Measurements from ENCODE around the gene FHIT. TPM values are rescaled to one million over a fixed set of nuclear protein-coding genes. Genes with fewer than 3 reads are reported as not detected.

FHIT gene
- total RNA-seq, 4 donors from 2014 or later = 4.6 to 6.1 (median 5.7) TPM

DNA sequence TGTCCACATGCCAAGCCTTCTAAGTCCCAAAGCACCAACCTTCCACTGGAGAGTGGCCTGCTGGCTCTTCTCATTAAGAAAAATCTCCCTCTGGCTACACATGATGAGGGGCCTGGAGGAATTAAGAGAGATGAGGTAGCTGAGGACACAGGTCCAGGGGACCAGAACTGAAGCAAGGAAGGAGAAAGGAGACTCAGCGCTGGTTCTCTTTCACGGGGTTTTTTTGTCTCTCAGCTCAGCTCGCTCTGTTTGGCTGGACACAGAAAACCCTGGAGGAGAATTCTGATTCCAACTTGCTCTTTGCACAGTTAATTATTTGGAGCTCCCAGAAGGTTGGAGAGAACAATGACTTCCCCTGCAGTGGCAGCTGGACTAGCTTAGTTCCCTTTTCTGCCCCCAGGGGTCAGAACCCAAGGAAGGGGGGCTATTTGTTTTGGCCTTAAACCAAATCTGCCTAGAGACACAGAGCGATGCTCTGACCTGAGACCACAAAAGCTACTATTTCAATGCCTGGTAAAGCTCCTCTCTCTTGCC lies 507.6 kb downstream of the FHIT start:
- H3K36me3 ChIP-seq = no peaks in the 10 kb centered on the region
- 49% methylated on average over 4 of the region's 4 CpGs for WGBS
- H3K4me1 ChIP-seq = peaks cover 0 to 5% (median 2%) of the 10 kb centered on the region in 4 donors
- no peak overlapping the region for H3K27ac ChIP-seq (replicated peaks in 1 of 4)
- no peaks in the 10 kb centered on the region for H3K27me3 ChIP-seq
- TF ChIP-seq, protein P1, sequence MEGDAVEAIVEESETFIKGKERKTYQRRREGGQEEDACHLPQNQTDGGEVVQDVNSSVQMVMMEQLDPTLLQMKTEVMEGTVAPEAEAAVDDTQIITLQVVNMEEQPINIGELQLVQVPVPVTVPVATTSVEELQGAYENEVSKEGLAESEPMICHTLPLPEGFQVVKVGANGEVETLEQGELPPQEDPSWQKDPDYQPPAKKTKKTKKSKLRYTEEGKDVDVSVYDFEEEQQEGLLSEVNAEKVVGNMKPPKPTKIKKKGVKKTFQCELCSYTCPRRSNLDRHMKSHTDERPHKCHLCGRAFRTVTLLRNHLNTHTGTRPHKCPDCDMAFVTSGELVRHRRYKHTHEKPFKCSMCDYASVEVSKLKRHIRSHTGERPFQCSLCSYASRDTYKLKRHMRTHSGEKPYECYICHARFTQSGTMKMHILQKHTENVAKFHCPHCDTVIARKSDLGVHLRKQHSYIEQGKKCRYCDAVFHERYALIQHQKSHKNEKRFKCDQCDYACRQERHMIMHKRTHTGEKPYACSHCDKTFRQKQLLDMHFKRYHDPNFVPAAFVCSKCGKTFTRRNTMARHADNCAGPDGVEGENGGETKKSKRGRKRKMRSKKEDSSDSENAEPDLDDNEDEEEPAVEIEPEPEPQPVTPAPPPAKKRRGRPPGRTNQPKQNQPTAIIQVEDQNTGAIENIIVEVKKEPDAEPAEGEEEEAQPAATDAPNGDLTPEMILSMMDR (IDR thresholded peaks at IDR 0.05) = no peak
- no peak for TF ChIP-seq POLR2A (IDR thresholded peaks at IDR 0.05; ENCODE audit: low read depth)
- TF ChIP-seq EP300 (IDR thresholded peaks at IDR 0.05) = no peak
- no peak for TF ChIP-seq POLR2AphosphoS5 (IDR thresholded peaks at IDR 0.05)
- no peaks in the 10 kb centered on the region for H3K9me3 ChIP-seq
- intact Hi-C loops (cut with DNase I) = no loop called here
- DNase-seq (ENCODE audit: extremely low spot score) = peak; percentile 66
- no peak overlapping the region for H3K4me3 ChIP-seq

DNA sequence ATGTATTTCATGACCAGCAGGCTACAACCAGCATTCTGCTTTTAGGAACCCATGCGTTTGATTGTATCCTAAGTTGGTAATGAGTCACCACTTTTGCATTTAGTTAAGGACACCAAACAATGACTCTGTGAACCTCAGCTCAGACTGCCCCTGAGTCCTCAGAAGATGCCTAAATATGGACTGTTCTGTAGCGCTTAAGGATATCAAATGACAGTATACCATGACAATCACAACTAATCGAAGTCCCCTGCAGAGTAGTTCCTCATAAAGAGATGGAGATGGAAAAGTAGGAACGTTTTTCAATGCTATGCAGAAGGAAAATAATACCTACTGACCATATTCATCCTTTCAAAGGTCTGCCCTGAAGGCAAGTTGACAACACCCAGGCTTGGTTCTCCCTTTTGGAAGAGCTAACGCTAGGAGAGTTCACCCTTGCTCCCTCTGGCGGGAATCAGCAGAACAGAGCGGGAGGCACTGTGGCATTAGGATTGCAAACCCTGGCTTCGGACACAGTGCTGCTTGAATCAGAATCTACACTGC lies 508.6 kb downstream of the FHIT start:
- no peaks in the 10 kb centered on the region for H3K9me3 ChIP-seq
- DNase-seq (ENCODE audit: extremely low spot score) = no peak
- 84% methylated on average over 8 of the region's 8 CpGs for WGBS
- intact Hi-C loops (cut with DNase I) = no loop called here
- H3K27me3 ChIP-seq = no peaks in the 10 kb centered on the region
- H3K36me3 ChIP-seq = no peaks in the 10 kb centered on the region
- no peak overlapping the region for H3K4me3 ChIP-seq
- no peak overlapping the region for H3K27ac ChIP-seq (replicated peaks in 1 of 4)
- peaks cover 0 to 5% (median 2%) of the 10 kb centered on the region in 4 donors for H3K4me1 ChIP-seq
- TF ChIP-seq EP300 (IDR thresholded peaks at IDR 0.05) = no peak
- TF ChIP-seq, protein P1 (IDR thresholded peaks at IDR 0.05) = no peak
- no peak for TF ChIP-seq POLR2A (IDR thresholded peaks at IDR 0.05; ENCODE audit: low read depth)
- TF ChIP-seq POLR2AphosphoS5 (IDR thresholded peaks at IDR 0.05) = no peak

DNA sequence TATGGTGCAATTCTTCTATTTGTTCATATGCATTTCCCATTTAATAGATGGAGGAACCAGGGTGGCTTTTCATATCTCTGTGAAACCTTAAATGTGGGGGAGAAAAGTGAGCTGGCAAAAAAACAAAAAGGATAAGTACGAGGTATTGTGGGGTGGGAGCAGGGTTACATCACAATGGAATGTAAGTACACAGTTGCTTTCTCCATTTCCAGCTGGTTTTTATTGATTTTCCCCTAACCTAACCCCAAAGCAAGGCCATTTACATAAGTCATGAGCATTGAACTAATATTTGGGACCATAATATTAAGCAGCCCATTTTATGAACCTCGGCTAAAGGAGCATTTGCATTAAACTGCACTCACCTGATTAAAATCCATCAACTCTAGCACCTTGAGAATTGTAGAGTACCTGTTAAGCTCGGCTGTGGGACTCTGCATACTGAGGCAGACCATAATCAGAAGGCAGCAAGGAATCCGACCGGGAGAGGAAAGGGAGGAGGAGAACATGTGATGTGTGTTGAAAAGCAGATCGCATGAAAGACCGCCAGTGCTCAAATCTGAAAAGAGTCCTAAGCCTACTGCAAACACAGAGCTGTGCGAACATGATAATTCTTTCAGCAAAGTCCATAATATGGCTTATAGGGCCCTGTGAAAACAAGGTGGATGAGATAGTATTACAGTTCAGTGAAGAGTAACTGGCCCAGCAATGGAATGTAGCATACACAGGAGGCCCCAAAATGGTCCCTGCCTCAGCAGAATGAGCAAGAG lies 513.4 kb downstream of the FHIT start:
- Histone ChIP-seq H3K27me3 (no peaks in the 10 kb centered on the region), H3K4me3 (no peak overlapping the region), H3K36me3 (no peaks in the 10 kb centered on the region), H3K4me1 (no peaks in the 10 kb centered on the region), H3K9me3 (no peaks in the 10 kb centered on the region), H3K27ac (replicated peaks in 1 of 4) (no peak overlapping the region)
- no peak for TF ChIP-seq EP300 (IDR thresholded peaks at IDR 0.05)
- TF ChIP-seq, protein P1 (IDR thresholded peaks at IDR 0.05) = no peak
- no peak for TF ChIP-seq POLR2AphosphoS5 (IDR thresholded peaks at IDR 0.05)
- TF ChIP-seq POLR2A (IDR thresholded peaks at IDR 0.05; ENCODE audit: low read depth) = no peak
- 91% methylated on average over 8 of the region's 8 CpGs for WGBS
- intact Hi-C loops (cut with DNase I) = no loop called here
- peak; percentile 53 for DNase-seq (ENCODE audit: extremely low spot score)

DNA sequence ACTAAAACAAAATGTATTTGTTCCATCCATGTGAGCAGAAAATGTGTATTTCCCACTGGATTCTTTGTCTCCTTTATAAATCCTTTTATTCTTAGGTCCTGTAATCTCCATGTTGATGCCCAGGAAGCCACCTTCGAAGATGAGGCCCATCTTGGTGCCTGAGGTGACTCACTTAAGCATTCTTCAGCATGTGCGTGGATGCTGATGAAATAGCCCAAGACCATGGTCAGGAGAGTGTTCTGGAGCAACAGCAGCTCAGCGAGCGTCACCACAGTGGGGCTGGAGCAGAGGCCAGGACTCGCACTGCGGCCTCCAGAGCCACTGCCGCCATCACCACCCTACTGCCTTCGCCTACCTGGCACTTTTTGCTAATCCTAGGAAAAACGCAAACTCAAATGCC lies 520.9 kb downstream of the FHIT start:
- H3K4me3 ChIP-seq = no peak overlapping the region
- no peaks in the 10 kb centered on the region for H3K9me3 ChIP-seq
- TF ChIP-seq, protein P1 (IDR thresholded peaks at IDR 0.05) = no peak
- no peak for TF ChIP-seq POLR2AphosphoS5 (IDR thresholded peaks at IDR 0.05)
- TF ChIP-seq EP300 (IDR thresholded peaks at IDR 0.05) = no peak
- no peak for TF ChIP-seq POLR2A (IDR thresholded peaks at IDR 0.05; ENCODE audit: low read depth)
- H3K36me3 ChIP-seq = no peaks in the 10 kb centered on the region
- intact Hi-C loops (cut with DNase I) = no loop called here
- H3K27ac ChIP-seq (replicated peaks in 1 of 4) = no peak overlapping the region
- WGBS = 89% methylated on average over 4 of the region's 9 CpGs
- no peaks in the 10 kb centered on the region for H3K27me3 ChIP-seq
- DNase-seq (ENCODE audit: extremely low spot score) = no peak
- no peaks in the 10 kb centered on the region for H3K4me1 ChIP-seq

All from esophagus muscularis mucosa (tissue), 4 donors.